K562 (cell line): Measurements from ENCODE around the gene MLH3. TPM values are rescaled to one million over a fixed set of nuclear protein-coding genes. Genes with fewer than 3 reads are reported as not detected.

Experiments used
- ATAC-seq: fragments of 200-7000 bp; cut with Tn5 transposase; 3 replicates; pipeline ENCODE4 v1.9.1; 2020; ENCODE audit warnings: moderate library complexity
- BruUV-seq: library from RNA; stranded (reverse); fragments of 400-500 nt; replicated peaks from 2 replicates; lab custom pipeline; 2021; lab: Mats Ljungman, UMichigan
- CTCF ChIA-PET: fragments of 300-600 bp; formaldehyde crosslinking; extraction: SDS; loops from one replicate; lab custom pipeline; 2021; ENCODE audit warnings: low intra/inter-chr PET ratio; lab: Yijun Ruan, JAX
- POLR2A ChIA-PET: fragments of 300-600, 350-650 bp; sonication (Branson Sonifier 250); formaldehyde crosslinking; extraction: SDS; loops from one replicate; lab custom pipeline; 2021; ENCODE audit warnings: antibody characterized with exemption, inconsistent platforms; lab: Yijun Ruan, JAX
- DNase-seq, 4 experiments: peaks; one replicate each; pipeline versions ENCODE4 v3.0.0 to v3.0.0-alpha.2; 2011 to 2018; ENCODE audit warnings: low spot score in 3 of 4, mixed read lengths in 3 of 4; ENCODE audit errors: extremely low read depth in 1 of 4
- FAIRE-seq: peaks from 2 replicates; lab custom pipeline; 2011; peaks lifted over from hg19 to GRCh38; lab: Jason Lieb, UNC
- H2AFZ ChIP-seq: 2 replicates; pipeline ENCODE4 v1.6.0; 2011; ENCODE audit warnings: low read depth, low read length, control low read depth, inconsistent platforms
- H3K27ac ChIP-seq: fragments of 200-600 bp; 3 replicates; pipeline ENCODE4 v1.8.0; 2011; ENCODE audit warnings: low read depth, mild to moderate bottlenecking, control low read depth, inconsistent platforms, low read length, moderate library complexity, mixed read lengths; ENCODE audit errors: extremely low read depth
- H3K27me3 ChIP-seq, 2 experiments: fragments of 300-600 bp in 1 of 2; 2 replicates in 1 of 2; 3 replicates in 1 of 2; pipeline versions ENCODE4 v1.6.0 to v1.8.0; 2011; ENCODE audit warnings: inconsistent platforms in 2 of 2, low read length in 2 of 2, mild to moderate bottlenecking in 1 of 2, mixed read lengths in 1 of 2, moderate library complexity in 1 of 2; ENCODE audit not compliant: control insufficient read depth in 2 of 2, insufficient read depth in 2 of 2
- H3K36me3 ChIP-seq: fragments of 300-600 bp; 3 replicates; pipeline ENCODE4 v1.8.0; 2011; ENCODE audit warnings: mild to moderate bottlenecking, low read length, inconsistent platforms; ENCODE audit not compliant: control insufficient read depth, insufficient read depth
- H3K4me1 ChIP-seq, 2 experiments: fragments of 200-600 bp in 1 of 2; replicated peaks in 1 of 2; 2 replicates in 1 of 2; 3 replicates in 1 of 2; pipeline versions ENCODE4 v1.5.1 to v1.8.0; 2011; ENCODE audit warnings: inconsistent platforms in 2 of 2, low read length in 2 of 2, mild to moderate bottlenecking in 1 of 2, mixed read lengths in 1 of 2, moderate library complexity in 1 of 2; ENCODE audit not compliant: control insufficient read depth in 2 of 2, insufficient read depth in 2 of 2
- H3K4me2 ChIP-seq: 2 replicates; pipeline ENCODE4 v1.6.1; 2011; ENCODE audit warnings: low read length, control low read depth, inconsistent platforms, mixed read lengths; ENCODE audit not compliant: insufficient read depth
- H3K4me3 ChIP-seq: fragments of 200-600 bp; sonication (generic), shearing (Covaris generic); 2 replicates; pipeline ENCODE4 v1.5.1; 2016; ENCODE audit warnings: control low read depth, inconsistent platforms
- H3K79me2 ChIP-seq: fragments of 200-600 bp; 3 replicates; pipeline ENCODE4 v1.8.0; 2011; ENCODE audit warnings: low read length, inconsistent platforms; ENCODE audit not compliant: control insufficient read depth, insufficient read depth
- H3K9ac ChIP-seq, 2 experiments: 2 replicates each; pipeline versions ENCODE4 v1.6.0 to v1.6.1; 2011; ENCODE audit warnings: low read depth in 2 of 2, low read length in 2 of 2, control low read depth in 1 of 2, inconsistent platforms in 1 of 2, mild to moderate bottlenecking in 1 of 2, mixed read lengths in 1 of 2; ENCODE audit not compliant: insufficient read depth in 1 of 2
- H3K9me1 ChIP-seq: one replicate; pipeline ENCODE4 v1.6.0; 2011; ENCODE audit warnings: inconsistent platforms, mild to moderate bottlenecking, low read length, moderate library complexity; ENCODE audit not compliant: control insufficient read depth, insufficient read depth
- H3K9me3 ChIP-seq: replicated peaks from 2 replicates; pipeline ENCODE4 v1.5.1; 2011; ENCODE audit warnings: low read depth, low read length, inconsistent platforms; ENCODE audit not compliant: control insufficient read depth, insufficient read depth
- H4K20me1 ChIP-seq: replicated peaks from 2 replicates; pipeline ENCODE4 v1.6.1; 2011; ENCODE audit warnings: low read length, inconsistent platforms, mixed read lengths; ENCODE audit not compliant: control insufficient read depth, insufficient read depth
- CBFA2T2 ChIP-seq: fragments of 450-650 bp; conservative IDR thresholded peaks from 2 replicates; pipeline ENCODE4 v1.6.1; 2017; ENCODE audit warnings: mild to moderate bottlenecking
- ETV1 ChIP-seq: fragments of 450-650 bp; conservative IDR thresholded peaks from 2 replicates; pipeline ENCODE4 v1.6.1; 2016; ENCODE audit warnings: missing genetic modification characterization, control low read depth, low read depth, missing compliant biosample characterization
- NFATC3 ChIP-seq: fragments of 450-650 bp; IDR thresholded peaks from 2 replicates; pipeline ENCODE4 v1.6.1; 2017; ENCODE audit warnings: mild to moderate bottlenecking
- STAG1 ChIP-seq: sonication (generic); formaldehyde crosslinking; IDR thresholded peaks from 2 replicates; pipeline ENCODE4 v1.5.0; 2020; ENCODE audit warnings: missing genetic modification reagents, borderline replicate concordance
- YBX1 ChIP-seq: fragments of 450-650 bp; IDR thresholded peaks from 2 replicates; pipeline ENCODE4 v1.7.1; 2016; ENCODE audit warnings: mild to moderate bottlenecking
- ZNF121 ChIP-seq: sonication (generic); formaldehyde crosslinking; conservative IDR thresholded peaks from 2 replicates; pipeline ENCODE4 v1.8.0; 2022; ENCODE audit warnings: missing genetic modification reagents
- ZNF23 ChIP-seq: fragments of 250-450 bp; sonication (Bioruptor Pico); IDR thresholded peaks from 2 replicates; pipeline ENCODE4 v1.4.0; 2020; ENCODE audit warnings: mild to moderate bottlenecking
- ZNF407 ChIP-seq: fragments of 450-650 bp; IDR thresholded peaks from 2 replicates; pipeline ENCODE4 v1.6.1; 2016; ENCODE audit warnings: low read depth
- ZNF408 ChIP-seq: fragments of 250-450 bp; sonication (Bioruptor Pico); IDR thresholded peaks from 2 replicates; pipeline ENCODE4 v1.4.0; 2020; ENCODE audit warnings: low read depth, mild to moderate bottlenecking, moderate library complexity
- ZNF507 ChIP-seq: conservative IDR thresholded peaks from 2 replicates; pipeline ENCODE4 v1.6.1; 2017; ENCODE audit warnings: missing genetic modification characterization, missing compliant biosample characterization
- WGBS: fragments of 100-300 bp; shearing (Covaris generic); methylation state at CpG from one replicate; pipeline ENCODE4 v1.1.6; 2016; ENCODE audit warnings: low coverage, mixed read lengths; ENCODE audit not compliant: insufficient coverage; ENCODE audit errors: missing lambda C conversion rate; 5-methylcytosine and 5-hydroxymethylcytosine counted together
- in situ Hi-C: fragments of 300-500 bp; cut with MboI; formaldehyde crosslinking; loops from 4 replicates; pipeline ENCODE4 v1.15.0; 2018; ENCODE audit warnings: inconsistent platforms, mixed read lengths
- intact Hi-C: fragments of 100-400 bp; cut with micrococcal nuclease; formaldehyde crosslinking; loops from 2 replicates; pipeline ENCODE4 v1.14.2; 2022
- polyA plus RNA-seq, 8 experiments: library from polyadenylated mRNA; depleted of rRNA in 4 of 8; stranded (reverse) in 5 of 8; unstranded in 3 of 8; fragments of >200 nt; fragmentation: Nextera tagmentation in 2 of 8; fragmentation: Illumina TruSeq in 1 of 8; extraction: Ambion mirVana in 2 of 8; extraction: Trizol in 1 of 8; gene quantifications; 2 replicates each; pipeline versions ENCODE4 v1.2.1 to v1.2.3, GENCODE V29; 2011 to 2014; ENCODE audit warnings: inconsistent platforms in 1 of 8, missing spikeins in 1 of 8
- total RNA-seq, 7 experiments: library from RNA; depleted of rRNA in 6 of 7; stranded (reverse); fragments of >200 nt in 6 of 7; fragmentation: Illumina TruSeq in 2 of 7; extraction: Trizol in 2 of 7; gene quantifications; 2 replicates each; pipeline versions ENCODE4 v1.2.1 to v1.2.3, GENCODE V29; 2011 to 2021; ENCODE audit warnings: low replicate concordance in 1 of 7

Gene MLH3
- total and polyA plus RNA-seq, 9 of the 15 experiments (the other 6 are each of a cell fraction or from before 2014, with no cell fraction given): 5.9 to 15.3 (median 10.7) TPM

- no peaks in the 10 kb centered on the region for H3K9me1 ChIP-seq
- DNase-seq: no peak
- H4K20me1 ChIP-seq: no peaks in the 10 kb centered on the region
- peaks cover 0 to 13% of the 10 kb centered on the region in 2 experiments; a peak in 3 of 5 replicates for H3K4me1 ChIP-seq
- POLR2A ChIA-PET: interaction anchor here (0.8 kb wide), 1 partner anchor 17 kb away, joined by 3 read pairs; no protein-coding TSS in a partner anchor
- H3K4me2 ChIP-seq: no peak overlapping the region
- H3K27me3 ChIP-seq: no peaks in the 10 kb centered on the region
- peaks cover 43% of the 10 kb centered on the region; the same call in 2 of the 3 replicates for H3K36me3 ChIP-seq
- no peaks in the 10 kb centered on the region for H3K79me2 ChIP-seq
- in situ Hi-C loops (no loop called here), intact Hi-C loops (no loop called here)
- H3K9ac ChIP-seq: no peak overlapping the region
- BruUV-seq: no TSS peak
- H2AFZ ChIP-seq: no peak overlapping the region
- no peaks in the 10 kb centered on the region for H3K9me3 ChIP-seq
- no peak overlapping the region for H3K27ac ChIP-seq
- ATAC-seq: no peak
- FAIRE-seq: no peak
- H3K4me3 ChIP-seq: no peak overlapping the region
- WGBS: 0% methylated on average over 1 of the region's 1 CpG
- CTCF ChIA-PET: no interaction called here
- TF ChIP-seq ZNF23 (CRISPR knock-in tag) (no peak), ZNF408 (CRISPR knock-in tag) (no peak), ZNF121 (CRISPR knock-in tag) (no peak), YBX1 (no peak), NFATC3 (no peak), CBFA2T2 (no peak), ZNF407 (no peak), ETV1 (tag) (no peak), STAG1 (CRISPR knock-in tag) (no peak), ZNF507 (no peak)
Observed at GRCh38 chr14:75030147-75030546, 21.1 kb downstream of the MLH3 start.
